Hepatocyte (in vitro differentiated cells): ENCODE data around the gene MEIS3. TPM values are rescaled to one million over a fixed set of nuclear protein-coding genes. Genes with fewer than 3 reads are reported as not detected.

Source experiments
- DNase-seq: peaks from one replicate; pipeline ENCODE4 v3.0.0-alpha.2; 2016; ENCODE audit warnings: low spot score
- H2AFZ ChIP-seq: fragments of 200-600 bp; sonication (generic); 2 replicates; pipeline ENCODE4 v1.6.0; 2016; ENCODE audit warnings: antibody characterized with exemption, mild to moderate bottlenecking
- H3K27ac ChIP-seq: fragments of 200-600 bp; sonication (generic); 2 replicates; pipeline ENCODE4 v1.5.1; 2016; ENCODE audit warnings: mild to moderate bottlenecking
- H3K27me3 ChIP-seq: fragments of 200-600 bp; sonication (generic); 2 replicates; pipeline ENCODE4 v1.6.1; 2016
- H3K36me3 ChIP-seq: fragments of 200-600 bp; sonication (generic); replicated peaks from 2 replicates; pipeline ENCODE4 v1.5.1; 2016; ENCODE audit warnings: low read depth; ENCODE audit not compliant: insufficient read depth
- H3K4me1 ChIP-seq: fragments of 200-600 bp; sonication (generic); 2 replicates; pipeline ENCODE4 v1.5.1; 2016; ENCODE audit warnings: mild to moderate bottlenecking, moderate library complexity; ENCODE audit not compliant: insufficient read depth
- H3K4me2 ChIP-seq: fragments of 200-600 bp; sonication (generic); 2 replicates; pipeline ENCODE4 v1.6.0; 2016
- H3K4me3 ChIP-seq: fragments of 200-600 bp; sonication (generic); 2 replicates; pipeline ENCODE4 v1.5.1; 2016; ENCODE audit warnings: mild to moderate bottlenecking
- H3K79me2 ChIP-seq: fragments of 200-600 bp; sonication (generic); 2 replicates; pipeline ENCODE4 v1.6.0; 2017; ENCODE audit warnings: mild to moderate bottlenecking
- H3K9me2 ChIP-seq: fragments of 200-600 bp; sonication (generic); replicated peaks from 2 replicates; pipeline ENCODE4 v1.6.0; 2017; ENCODE audit warnings: mild to moderate bottlenecking; ENCODE audit not compliant: insufficient read depth
- H3K9me3 ChIP-seq: fragments of 200-600 bp; sonication (generic); 2 replicates; pipeline ENCODE4 v1.5.1; 2016; ENCODE audit warnings: low read depth, mild to moderate bottlenecking
- H4K20me1 ChIP-seq: fragments of 200-600 bp; sonication (generic); 2 replicates; pipeline ENCODE4 v1.6.0; 2016; ENCODE audit warnings: mild to moderate bottlenecking; ENCODE audit not compliant: insufficient read depth, poor library complexity, severe bottlenecking
- EZH2 ChIP-seq: fragments of 200-600 bp; sonication (generic); IDR thresholded peaks from 2 replicates; pipeline ENCODE4 v1.6.1; 2016; ENCODE audit warnings: antibody characterized with exemption, mild to moderate bottlenecking, borderline replicate concordance
- EZH2phosphoT487 ChIP-seq: fragments of 200-600 bp; sonication (generic); IDR thresholded peaks from one replicate; pipeline ENCODE4 v1.6.1; 2018; ENCODE audit warnings: antibody characterized with exemption, mild to moderate bottlenecking, low read depth, moderate library complexity; ENCODE audit not compliant: unreplicated experiment, severe bottlenecking
- WGBS: methylation state at CpG from one replicate; pipeline ENCODE4 v1.1.6; 2016; ENCODE audit warnings: low lambda C conversion rate; ENCODE audit errors: missing lambda C conversion rate; 5-methylcytosine and 5-hydroxymethylcytosine counted together
- polyA plus RNA-seq: library from polyadenylated mRNA; unstranded; fragments of >200 nt; fragmentation: Nextera tagmentation; extraction: Ambion mirVana; gene quantifications from 2 replicates; pipeline ENCODE4 v1.2.1, GENCODE V29; 2016
- total RNA-seq: library from RNA; depleted of rRNA; stranded (reverse); fragments of >200 nt; gene quantifications from 2 replicates; pipeline ENCODE4 v1.2.3, GENCODE V29; 2014
- TF ChIP-seq, protein P1 (sequence below): fragments of 200-600 bp; sonication (generic); IDR thresholded peaks from 2 replicates; pipeline ENCODE4 v1.5.1; 2016; ENCODE audit warnings: antibody characterized with exemption, mild to moderate bottlenecking; ENCODE audit not compliant: poor library complexity

Gene MEIS3
- total and polyA plus RNA-seq, 2 experiments from 2014 or later = 21.2 to 47.0 TPM

DNA sequence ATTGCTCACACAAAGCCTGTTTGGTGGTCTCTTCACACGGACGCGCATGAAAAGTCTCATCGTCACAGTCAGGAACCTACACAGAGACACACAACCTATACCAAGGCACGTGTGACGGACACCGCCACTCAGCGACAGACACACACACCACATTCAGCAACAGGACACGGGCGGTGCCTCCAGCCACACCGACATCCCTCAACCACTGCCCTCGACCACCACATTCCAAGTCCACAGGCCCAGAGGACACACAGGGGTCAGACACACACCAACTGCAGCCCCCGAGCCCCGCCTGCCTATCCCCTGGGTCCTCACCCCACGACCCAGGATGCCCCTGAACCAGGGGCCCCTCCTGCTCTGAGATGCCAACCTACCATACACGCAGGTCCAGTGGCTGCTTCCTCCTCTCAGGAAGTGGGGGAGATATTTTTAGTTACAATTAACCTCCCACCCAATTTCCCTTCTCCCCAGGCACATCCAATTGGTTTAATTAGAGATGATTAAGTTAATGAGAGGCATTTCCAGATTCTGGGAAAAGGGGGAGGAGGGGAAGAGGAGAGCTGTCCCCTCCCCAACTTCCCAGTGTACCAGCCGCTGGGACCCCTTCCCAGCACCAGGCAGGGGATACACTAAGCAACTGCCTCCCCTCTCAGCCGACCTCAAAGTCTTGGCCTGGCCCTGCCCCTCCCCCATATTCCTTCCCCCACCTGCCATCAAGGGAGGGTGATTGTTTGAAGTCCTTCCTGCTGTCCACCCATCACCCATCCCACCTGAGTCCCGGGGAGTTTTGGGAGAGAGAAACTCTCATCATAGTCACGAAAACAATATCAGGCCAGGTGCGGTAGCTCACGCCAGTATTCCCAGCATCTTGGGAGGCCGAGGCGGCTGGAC lies 20.4 kb downstream of the MEIS3 start:
- no peak overlapping the region for H2AFZ ChIP-seq
- H3K4me2 ChIP-seq = no peak overlapping the region
- 55% methylated on average over 24 of the region's 24 CpGs for WGBS

DNA sequence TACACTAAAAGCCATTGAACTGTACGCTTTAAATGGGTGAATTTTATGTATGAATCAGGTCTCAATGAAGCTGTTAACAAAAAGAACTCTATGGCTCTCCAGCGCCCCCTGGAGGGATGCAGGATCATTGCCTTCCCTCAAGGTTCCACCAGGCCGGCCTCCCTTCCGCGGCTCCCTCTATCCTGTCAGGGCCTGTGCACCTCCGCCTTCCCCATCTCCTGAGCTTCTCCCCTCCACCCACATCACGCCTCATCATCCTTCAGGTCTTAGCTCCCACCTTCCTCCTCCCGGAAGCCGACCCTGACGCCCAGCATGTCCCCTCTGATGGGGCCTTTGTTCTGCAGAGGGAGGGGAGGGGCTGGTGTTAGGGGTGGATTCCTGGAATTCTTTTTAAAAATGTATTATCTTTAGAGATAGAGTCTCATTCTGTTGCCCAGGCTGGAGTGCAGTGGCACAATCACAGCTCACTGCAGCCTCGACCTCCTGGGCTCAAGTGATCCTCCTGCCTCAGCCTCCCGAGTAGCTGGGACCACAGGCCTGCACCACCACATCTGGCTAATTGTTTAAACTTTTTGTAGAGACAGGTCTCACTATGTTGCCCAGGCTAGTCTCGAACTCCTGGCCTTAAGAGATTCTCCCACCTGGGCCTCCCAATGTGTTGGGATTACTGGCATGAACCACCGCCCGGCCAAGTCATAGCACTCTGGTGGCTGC lies 27.7 kb downstream of the MEIS3 start:
- Histone ChIP-seq H3K36me3 (no peaks in the 10 kb centered on the region), H3K27ac (no peak overlapping the region), H3K4me3 (no peak overlapping the region), H3K9me2 (no peaks in the 10 kb centered on the region), H2AFZ (no peak overlapping the region), H4K20me1 (no peaks in the 10 kb centered on the region), H3K4me1 (no peaks in the 10 kb centered on the region), H3K9me3 (no peaks in the 10 kb centered on the region), H3K4me2 (no peak overlapping the region), H3K27me3 (no peaks in the 10 kb centered on the region), H3K79me2 (no peaks in the 10 kb centered on the region)
- WGBS = 40% methylated on average over 15 of the region's 15 CpGs
- DNase-seq = peak; percentile 83
- TF ChIP-seq, protein P1, sequence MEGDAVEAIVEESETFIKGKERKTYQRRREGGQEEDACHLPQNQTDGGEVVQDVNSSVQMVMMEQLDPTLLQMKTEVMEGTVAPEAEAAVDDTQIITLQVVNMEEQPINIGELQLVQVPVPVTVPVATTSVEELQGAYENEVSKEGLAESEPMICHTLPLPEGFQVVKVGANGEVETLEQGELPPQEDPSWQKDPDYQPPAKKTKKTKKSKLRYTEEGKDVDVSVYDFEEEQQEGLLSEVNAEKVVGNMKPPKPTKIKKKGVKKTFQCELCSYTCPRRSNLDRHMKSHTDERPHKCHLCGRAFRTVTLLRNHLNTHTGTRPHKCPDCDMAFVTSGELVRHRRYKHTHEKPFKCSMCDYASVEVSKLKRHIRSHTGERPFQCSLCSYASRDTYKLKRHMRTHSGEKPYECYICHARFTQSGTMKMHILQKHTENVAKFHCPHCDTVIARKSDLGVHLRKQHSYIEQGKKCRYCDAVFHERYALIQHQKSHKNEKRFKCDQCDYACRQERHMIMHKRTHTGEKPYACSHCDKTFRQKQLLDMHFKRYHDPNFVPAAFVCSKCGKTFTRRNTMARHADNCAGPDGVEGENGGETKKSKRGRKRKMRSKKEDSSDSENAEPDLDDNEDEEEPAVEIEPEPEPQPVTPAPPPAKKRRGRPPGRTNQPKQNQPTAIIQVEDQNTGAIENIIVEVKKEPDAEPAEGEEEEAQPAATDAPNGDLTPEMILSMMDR = peak; percentile 73
- TF ChIP-seq EZH2phosphoT487 = no peak

More for the DNA sequence above, 20.4 kb downstream of the MEIS3 start:
- DNase-seq = no peak
- TF ChIP-seq EZH2 (no peak), EZH2phosphoT487 (no peak)
- Histone ChIP-seq H3K27me3 (no peaks in the 10 kb centered on the region), H3K4me1 (no peaks in the 10 kb centered on the region), H3K79me2 (no peaks in the 10 kb centered on the region), H3K9me2 (no peaks in the 10 kb centered on the region), H3K27ac (no peak overlapping the region), H3K4me3 (no peak overlapping the region), H3K36me3 (no peaks in the 10 kb centered on the region), H4K20me1 (no peaks in the 10 kb centered on the region), H3K9me3 (no peaks in the 10 kb centered on the region)

DNA sequence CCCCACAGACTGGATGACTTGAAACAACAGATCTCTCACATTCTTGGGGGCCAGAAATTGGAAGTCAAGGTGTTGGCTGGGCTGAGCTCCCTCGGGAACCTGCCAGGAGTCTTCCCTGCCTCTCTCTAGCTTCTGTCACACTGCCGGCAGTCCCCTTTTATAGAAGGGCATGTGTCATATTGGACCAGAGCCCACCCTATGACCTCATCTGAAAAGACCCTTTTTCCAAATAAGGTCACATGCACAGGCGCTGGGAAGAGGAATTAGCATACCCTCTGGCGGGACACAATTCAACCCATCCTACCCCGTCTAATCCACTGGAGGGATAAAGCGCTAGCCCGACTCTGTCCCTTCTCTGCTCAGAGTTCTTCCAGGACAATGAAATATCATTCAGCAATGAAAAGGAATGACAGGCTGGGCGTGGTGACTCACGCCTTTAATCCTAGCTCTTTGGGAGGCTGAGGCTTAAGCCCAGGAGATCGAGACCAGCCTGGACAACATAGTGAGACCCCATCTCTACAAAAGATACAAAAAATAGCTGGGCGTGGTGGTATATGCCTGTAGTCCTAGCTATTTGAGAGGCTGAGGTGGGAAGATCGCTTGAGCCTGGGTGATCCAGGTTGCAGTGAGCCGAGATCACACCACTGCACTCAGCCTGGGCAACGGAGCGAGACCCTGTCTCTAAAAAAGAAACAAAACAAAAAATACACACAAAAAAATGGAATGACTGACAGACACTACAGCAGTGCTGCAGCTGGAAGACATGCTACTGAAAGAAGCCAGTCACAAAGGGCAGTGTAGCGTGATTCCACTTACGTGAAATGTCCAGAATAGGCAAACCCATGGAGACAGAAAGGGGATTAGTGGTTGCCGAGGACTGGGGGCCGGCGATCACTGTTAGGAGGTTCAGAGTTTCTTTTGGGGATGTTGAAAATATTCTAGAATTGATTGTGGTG lies 28.5 kb downstream of the MEIS3 start:
- Histone ChIP-seq H3K4me3 (no peak overlapping the region), H3K79me2 (no peaks in the 10 kb centered on the region), H3K27me3 (no peaks in the 10 kb centered on the region), H4K20me1 (no peaks in the 10 kb centered on the region), H3K9me3 (no peaks in the 10 kb centered on the region), H3K4me1 (no peaks in the 10 kb centered on the region), H3K4me2 (no peak overlapping the region), H2AFZ (no peak overlapping the region), H3K36me3 (no peaks in the 10 kb centered on the region), H3K9me2 (no peaks in the 10 kb centered on the region), H3K27ac (no peak overlapping the region)
- no peak for TF ChIP-seq EZH2
- TF ChIP-seq, protein P1 = no peak
- no peak for TF ChIP-seq EZH2phosphoT487
- WGBS = 87% methylated on average over 20 of the region's 20 CpGs
- no peak for DNase-seq
